Keratinocyte (primary cell): ENCODE results near the gene ARSB. TPM values are rescaled to one million over a fixed set of nuclear protein-coding genes. Genes with fewer than 3 reads are reported as not detected.

Experiments
- DNase-seq: peaks from one replicate; pipeline ENCODE4 v3.0.0-alpha.2; 2011; ENCODE audit warnings: low read depth, missing footprints, low spot score
- FAIRE-seq: peaks from 2 replicates; lab custom pipeline; 2011; peaks lifted over from hg19 to GRCh38; lab: Jason Lieb, UNC
- H2AFZ ChIP-seq: 2 replicates; pipeline ENCODE4 v1.6.0; 2012; ENCODE audit warnings: low read length, control low read depth, inconsistent platforms; ENCODE audit not compliant: control insufficient read depth
- H3K27ac ChIP-seq: 2 replicates; pipeline ENCODE4 v1.5.1; 2011; ENCODE audit warnings: low read length; ENCODE audit not compliant: control insufficient read depth, insufficient read depth
- H3K27me3 ChIP-seq: 3 replicates; pipeline ENCODE4 v1.6.0; 2011; ENCODE audit warnings: low read length; ENCODE audit not compliant: control insufficient read depth, insufficient read depth; ENCODE audit errors: extremely low read depth
- H3K36me3 ChIP-seq, 2 experiments: 2 replicates in 1 of 2; 3 replicates in 1 of 2; pipeline ENCODE4 v1.5.1; 2011; ENCODE audit warnings: low read length in 2 of 2, mild to moderate bottlenecking in 1 of 2; ENCODE audit not compliant: control insufficient read depth in 2 of 2, insufficient read depth in 2 of 2; ENCODE audit errors: extremely low read depth in 1 of 2
- H3K4me1 ChIP-seq: 3 replicates; pipeline ENCODE4 v1.5.1; 2011; ENCODE audit warnings: low read length; ENCODE audit not compliant: control insufficient read depth, insufficient read depth; ENCODE audit errors: extremely low read depth
- H3K4me2 ChIP-seq: 3 replicates; pipeline ENCODE4 v1.6.0; 2011; ENCODE audit warnings: low read depth, low read length; ENCODE audit not compliant: control insufficient read depth, insufficient read depth; ENCODE audit errors: extremely low read depth
- H3K4me3 ChIP-seq, 3 experiments: fragments of 200-600 bp in 1 of 3; sonication (generic) in 1 of 3; 2 replicates in 2 of 3; 3 replicates in 1 of 3; pipeline ENCODE4 v1.5.1; 2011 to 2016; ENCODE audit warnings: low read length in 3 of 3, mild to moderate bottlenecking in 3 of 3, control low read depth in 2 of 3, inconsistent platforms in 1 of 3, low read depth in 1 of 3, mixed read lengths in 1 of 3, mixed run types in 1 of 3, moderate library complexity in 1 of 3; ENCODE audit not compliant: control insufficient read depth in 2 of 3, insufficient read depth in 2 of 3; ENCODE audit errors: extremely low read depth in 1 of 3
- H3K79me2 ChIP-seq: 2 replicates; pipeline ENCODE4 v1.6.0; 2012; ENCODE audit warnings: low read length; ENCODE audit not compliant: control insufficient read depth, insufficient read depth
- H3K9ac ChIP-seq: 3 replicates; pipeline ENCODE4 v1.6.0; 2011; ENCODE audit warnings: low read length; ENCODE audit not compliant: control insufficient read depth, insufficient read depth; ENCODE audit errors: extremely low read depth
- H3K9me1 ChIP-seq: 3 replicates; pipeline ENCODE4 v1.6.0; 2011; ENCODE audit warnings: low read length; ENCODE audit not compliant: control insufficient read depth, insufficient read depth; ENCODE audit errors: extremely low read depth
- H3K9me3 ChIP-seq: 2 replicates; pipeline ENCODE4 v1.5.1; 2012; ENCODE audit warnings: low read depth, low read length; ENCODE audit not compliant: control insufficient read depth
- H4K20me1 ChIP-seq: 3 replicates; pipeline ENCODE4 v1.6.0; 2011; ENCODE audit warnings: low read length; ENCODE audit not compliant: control insufficient read depth, insufficient read depth; ENCODE audit errors: extremely low read depth
- EZH2 ChIP-seq: IDR thresholded peaks from one replicate; pipeline ENCODE4 v1.6.1; 2012; ENCODE audit warnings: inconsistent platforms, mild to moderate bottlenecking, low read length, moderate library complexity
- dilution Hi-C: fragments of 300-500 bp; cut with MboI; formaldehyde crosslinking; loops from one replicate; pipeline ENCODE4 v1.7.0; 2020; ENCODE audit warnings: low sequenced_read_pairs; ENCODE audit not compliant: extremely low pct_ligation_motif_present
- polyA plus RNA-seq, 5 experiments: library from polyadenylated mRNA; depleted of rRNA in 3 of 5; stranded (reverse) in 3 of 5; stranded (forward) in 1 of 5; unstranded in 1 of 5; fragments of >200 nt; gene quantifications; 1 replicate in 1 of 5; 2 replicates in 3 of 5; 3 replicates in 1 of 5; pipeline versions ENCODE4 v1.2.1 to v1.2.3, GENCODE V29; 2011 to 2012; ENCODE audit warnings: missing spikeins in 2 of 5, low read depth in 1 of 5, low replicate concordance in 1 of 5
- TF ChIP-seq, protein P1 (sequence below), 3 experiments: IDR thresholded peaks in 1 of 3; conservative IDR thresholded peaks in 1 of 3; optimal IDR thresholded peaks in 1 of 3; 2 replicates in 2 of 3; 3 replicates in 1 of 3; pipeline versions ENCODE3 to v1.5.1; 2011; ENCODE audit warnings: low read length in 3 of 3, mild to moderate bottlenecking in 3 of 3, moderate library complexity in 2 of 3, control low read depth in 1 of 3, inconsistent platforms in 1 of 3; ENCODE audit not compliant: insufficient read depth in 2 of 3; ENCODE audit errors: extremely low read depth in 1 of 3

The ARSB gene
- polyA plus RNA-seq, 1 donor (not counting 4 experiments of a cell fraction or from before 2014, with no cell fraction given): 4.5 TPM

DNA sequence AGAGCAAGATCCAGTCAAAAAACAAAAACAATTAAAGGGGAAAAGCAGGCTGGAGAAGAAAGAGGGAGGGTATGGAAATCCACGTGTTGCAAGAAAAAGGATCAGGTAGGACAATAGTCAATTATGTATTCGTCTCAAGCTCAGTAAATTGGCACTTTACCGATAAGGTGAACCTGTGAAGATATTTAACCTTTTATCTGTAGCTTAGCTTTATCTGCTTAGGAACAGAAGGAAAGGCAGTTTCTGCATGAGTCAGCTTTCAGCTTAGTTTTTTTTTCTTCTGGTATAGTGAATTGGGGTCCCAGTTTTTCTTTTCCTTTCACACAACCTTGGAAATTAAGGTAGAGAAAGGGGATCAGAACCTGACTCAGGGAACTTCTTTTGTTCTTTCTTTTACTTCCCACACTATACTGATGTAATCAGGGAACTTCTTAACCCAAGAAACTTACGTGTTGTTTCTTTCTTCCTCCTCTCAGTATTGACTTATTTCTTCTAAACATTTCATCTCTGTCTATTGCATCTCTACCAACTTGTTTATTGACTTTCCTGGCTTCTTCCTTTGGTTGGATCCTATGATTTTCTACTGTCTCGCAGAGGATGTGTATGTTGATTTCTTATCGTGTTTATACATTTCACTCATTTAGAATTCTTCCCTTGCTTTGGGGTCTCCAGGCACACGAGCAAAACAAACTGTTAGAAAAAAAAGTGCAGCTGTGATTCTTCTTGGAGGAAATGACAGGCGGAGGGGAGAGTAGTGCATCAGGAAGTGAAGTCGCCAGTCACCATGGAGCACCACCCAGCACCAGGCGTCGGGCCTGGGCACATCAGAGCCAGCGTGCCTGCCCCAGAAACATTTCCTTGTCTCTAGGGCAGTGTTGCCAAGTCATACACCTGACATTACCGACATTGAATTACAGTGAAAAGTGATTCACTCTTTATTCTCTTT is 213.6 kb downstream of the ARSB start:
- Histone ChIP-seq H3K9ac (no peak overlapping the region), H3K9me3 (no peaks in the 10 kb centered on the region), H3K36me3 (no peaks in the 10 kb centered on the region), H3K79me2 (no peaks in the 10 kb centered on the region), H3K4me2 (peak overlapping the region; percentile 52), H4K20me1 (no peaks in the 10 kb centered on the region), H3K9me1 (no peaks in the 10 kb centered on the region), H3K27ac (peak overlapping the region; percentile 63), H3K27me3 (no peaks in the 10 kb centered on the region), H2AFZ (peak overlapping the region; percentile 76), H3K4me1 (peaks cover 12% of the 10 kb centered on the region), H3K4me3 (no peak overlapping the region)
- TF ChIP-seq, protein P1, sequence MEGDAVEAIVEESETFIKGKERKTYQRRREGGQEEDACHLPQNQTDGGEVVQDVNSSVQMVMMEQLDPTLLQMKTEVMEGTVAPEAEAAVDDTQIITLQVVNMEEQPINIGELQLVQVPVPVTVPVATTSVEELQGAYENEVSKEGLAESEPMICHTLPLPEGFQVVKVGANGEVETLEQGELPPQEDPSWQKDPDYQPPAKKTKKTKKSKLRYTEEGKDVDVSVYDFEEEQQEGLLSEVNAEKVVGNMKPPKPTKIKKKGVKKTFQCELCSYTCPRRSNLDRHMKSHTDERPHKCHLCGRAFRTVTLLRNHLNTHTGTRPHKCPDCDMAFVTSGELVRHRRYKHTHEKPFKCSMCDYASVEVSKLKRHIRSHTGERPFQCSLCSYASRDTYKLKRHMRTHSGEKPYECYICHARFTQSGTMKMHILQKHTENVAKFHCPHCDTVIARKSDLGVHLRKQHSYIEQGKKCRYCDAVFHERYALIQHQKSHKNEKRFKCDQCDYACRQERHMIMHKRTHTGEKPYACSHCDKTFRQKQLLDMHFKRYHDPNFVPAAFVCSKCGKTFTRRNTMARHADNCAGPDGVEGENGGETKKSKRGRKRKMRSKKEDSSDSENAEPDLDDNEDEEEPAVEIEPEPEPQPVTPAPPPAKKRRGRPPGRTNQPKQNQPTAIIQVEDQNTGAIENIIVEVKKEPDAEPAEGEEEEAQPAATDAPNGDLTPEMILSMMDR (optimal IDR thresholded peaks at IDR 0.05 in 1 of 3, IDR thresholded peaks at IDR 0.05 in 1 of 3, conservative IDR thresholded peaks at IDR 0.05 in 1 of 3; ENCODE audit: extremely low read depth in 1 of 3, insufficient read depth in 2 of 3, low read length in 3 of 3): no peak
- no peak for TF ChIP-seq EZH2
- FAIRE-seq (peak; percentile 52), DNase-seq (no peak)
- dilution Hi-C loops: no loop called here

DNA sequence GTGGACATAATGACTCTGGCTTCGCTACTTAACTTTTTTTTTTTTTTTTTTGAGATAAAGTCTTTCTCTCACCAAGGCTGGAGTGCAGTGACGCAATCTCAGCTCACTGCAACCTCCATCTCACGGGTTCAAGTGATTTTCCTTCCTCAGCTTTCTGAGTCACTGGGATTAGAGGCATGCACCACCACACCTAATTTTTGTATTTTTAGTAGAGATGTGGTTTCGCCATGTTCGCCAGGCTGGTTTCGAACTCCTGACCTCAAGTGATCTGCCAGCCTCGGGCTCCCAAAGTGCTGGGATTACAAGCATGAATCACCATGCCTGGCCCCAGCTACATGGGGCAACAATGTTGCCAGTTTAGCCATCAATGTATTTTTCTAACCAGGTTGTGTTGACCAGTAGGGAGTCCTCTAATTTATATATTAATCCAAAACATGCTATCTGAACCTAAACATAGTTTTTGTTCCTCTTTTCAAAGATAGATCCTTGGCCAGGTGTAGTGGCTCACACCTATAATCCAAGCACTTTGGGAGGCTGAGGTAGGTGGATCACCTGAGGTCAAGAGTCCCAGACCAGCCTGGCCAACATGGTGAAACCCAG is 216.2 kb downstream of the ARSB start:
- H4K20me1 ChIP-seq: no peaks in the 10 kb centered on the region
- no peaks in the 10 kb centered on the region for H3K9me1 ChIP-seq
- H3K9me3 ChIP-seq: no peaks in the 10 kb centered on the region
- no peak overlapping the region for H2AFZ ChIP-seq
- H3K4me1 ChIP-seq: peaks cover 12% of the 10 kb centered on the region
- no peaks in the 10 kb centered on the region for H3K27me3 ChIP-seq
- TF ChIP-seq, protein P1 (optimal IDR thresholded peaks at IDR 0.05 in 1 of 3, IDR thresholded peaks at IDR 0.05 in 1 of 3, conservative IDR thresholded peaks at IDR 0.05 in 1 of 3; ENCODE audit: extremely low read depth in 1 of 3, insufficient read depth in 2 of 3, low read length in 3 of 3): no peak
- no peak for TF ChIP-seq EZH2
- no peak for FAIRE-seq
- no peak overlapping the region for H3K4me2 ChIP-seq
- no peak for DNase-seq
- no peaks in the 10 kb centered on the region for H3K79me2 ChIP-seq
- no peak overlapping the region for H3K27ac ChIP-seq
- H3K4me3 ChIP-seq: no peak overlapping the region
- no peaks in the 10 kb centered on the region for H3K36me3 ChIP-seq
- no peak overlapping the region for H3K9ac ChIP-seq
- dilution Hi-C loops: no loop called here
